HG02870 (cell line): ENCODE data around the gene NFIC.

Experiments
- ATAC-seq: cut with Tn5 transposase; IDR thresholded peaks from one replicate; pipeline ENCODE4 v1.9.1; 2021; ENCODE audit warnings: mild to moderate bottlenecking, moderate library complexity; ENCODE audit not compliant: unreplicated experiment

NFIC gene

DNA sequence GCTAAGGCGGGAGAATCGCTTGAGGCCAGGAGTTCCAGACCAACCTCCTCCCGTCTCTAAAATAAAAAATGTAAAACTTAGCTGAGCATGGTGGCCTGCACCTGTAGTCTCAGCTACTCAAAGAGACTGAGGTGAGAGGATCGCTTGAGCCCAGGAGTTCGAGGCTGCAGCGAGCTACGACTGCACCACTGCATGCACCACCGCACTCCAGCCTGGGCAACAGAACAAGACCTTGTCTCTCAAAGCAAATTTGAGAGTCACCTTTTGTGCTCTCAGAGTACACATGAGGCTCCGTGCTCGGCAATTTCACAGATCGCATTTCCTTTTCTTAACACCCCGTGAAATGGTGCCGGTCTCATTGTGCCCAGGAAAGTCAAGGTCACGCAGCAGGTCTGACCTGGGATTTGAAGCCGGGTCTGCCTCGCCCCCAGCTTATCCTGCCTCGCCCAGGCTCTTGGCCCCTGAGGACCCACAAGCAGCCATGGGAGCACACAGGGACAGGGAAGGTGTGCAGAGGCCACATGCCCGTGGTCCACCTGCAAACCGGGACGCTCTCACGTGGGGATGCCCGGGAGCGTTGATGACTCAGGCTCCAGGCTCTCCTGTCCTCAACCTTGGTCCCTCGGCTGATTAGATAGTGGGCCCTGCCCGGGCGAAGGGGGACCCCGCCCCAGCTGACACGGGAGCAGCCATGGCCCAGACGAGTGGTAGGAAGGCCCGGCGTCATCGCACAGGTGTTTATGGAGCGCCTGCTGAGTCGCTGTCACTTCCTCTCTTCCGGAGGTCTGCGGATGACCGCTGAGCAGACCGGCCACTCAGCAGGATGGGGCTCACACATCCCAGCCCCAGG lies 115.1 kb downstream of the NFIC start:
- ATAC-seq = no peak

DNA sequence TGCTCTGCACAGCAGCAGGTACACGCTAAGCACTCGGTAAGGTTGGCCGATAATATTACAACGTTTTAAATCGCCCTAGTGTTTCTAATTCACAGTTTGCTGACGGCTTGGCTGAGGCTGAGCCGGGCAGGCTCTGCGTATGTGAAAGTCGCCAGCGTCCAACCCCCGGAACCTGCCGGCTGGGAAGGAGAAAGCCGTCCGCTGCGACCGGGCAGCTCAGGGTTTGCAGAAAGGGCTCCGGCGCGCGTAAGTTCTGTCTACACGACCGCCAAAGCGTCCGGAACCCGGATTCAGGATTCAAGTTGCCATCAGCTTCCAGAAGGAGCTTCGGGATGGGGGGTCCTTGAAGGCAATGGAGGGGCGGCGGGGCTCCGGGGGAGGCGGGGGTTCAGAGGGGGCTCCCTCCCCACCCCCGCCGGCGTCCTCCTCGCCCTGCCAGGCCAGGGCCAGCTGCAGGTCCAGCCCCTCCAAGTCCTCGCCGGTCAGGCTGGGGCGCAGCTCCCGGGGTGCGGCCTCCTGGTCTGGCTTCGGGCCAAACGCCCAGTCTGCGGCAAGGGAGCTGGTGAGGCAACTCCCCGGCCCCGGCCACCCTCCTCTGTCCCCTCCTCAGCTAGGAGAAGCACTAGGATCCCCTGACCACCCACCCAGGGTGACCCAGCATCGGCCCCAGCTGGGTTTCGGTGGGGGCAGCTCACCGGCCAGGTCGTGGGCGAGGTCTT lies 116.3 kb downstream of the NFIC start:
- no peak for ATAC-seq

DNA sequence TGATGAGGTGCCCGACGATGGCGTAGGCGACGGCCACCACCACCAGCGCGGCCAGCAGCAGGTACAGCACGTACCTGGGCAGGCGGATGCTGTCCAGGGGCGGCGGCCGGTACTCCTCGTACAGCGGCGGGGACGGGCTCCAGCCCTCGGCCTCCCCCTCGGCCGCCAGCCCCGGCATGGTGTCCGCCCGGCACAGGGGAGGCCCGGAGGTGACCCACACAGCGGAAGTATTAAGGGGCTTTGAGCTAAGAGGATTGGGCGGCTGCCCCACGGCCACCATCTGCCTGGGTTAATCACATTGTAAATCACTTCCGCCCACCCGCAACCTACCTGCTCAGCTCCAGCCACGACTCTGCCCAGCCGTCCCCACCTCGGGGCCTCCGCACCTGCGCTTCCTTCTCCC lies 116.8 kb downstream of the NFIC start, which contains the start of gene SMIM44:
SMIM44 (minus strand) TSS at position 216 of the 403 bp plus-strand sequence; CDS start at position 178, 38 bp downstream.
- no peak for ATAC-seq

DNA sequence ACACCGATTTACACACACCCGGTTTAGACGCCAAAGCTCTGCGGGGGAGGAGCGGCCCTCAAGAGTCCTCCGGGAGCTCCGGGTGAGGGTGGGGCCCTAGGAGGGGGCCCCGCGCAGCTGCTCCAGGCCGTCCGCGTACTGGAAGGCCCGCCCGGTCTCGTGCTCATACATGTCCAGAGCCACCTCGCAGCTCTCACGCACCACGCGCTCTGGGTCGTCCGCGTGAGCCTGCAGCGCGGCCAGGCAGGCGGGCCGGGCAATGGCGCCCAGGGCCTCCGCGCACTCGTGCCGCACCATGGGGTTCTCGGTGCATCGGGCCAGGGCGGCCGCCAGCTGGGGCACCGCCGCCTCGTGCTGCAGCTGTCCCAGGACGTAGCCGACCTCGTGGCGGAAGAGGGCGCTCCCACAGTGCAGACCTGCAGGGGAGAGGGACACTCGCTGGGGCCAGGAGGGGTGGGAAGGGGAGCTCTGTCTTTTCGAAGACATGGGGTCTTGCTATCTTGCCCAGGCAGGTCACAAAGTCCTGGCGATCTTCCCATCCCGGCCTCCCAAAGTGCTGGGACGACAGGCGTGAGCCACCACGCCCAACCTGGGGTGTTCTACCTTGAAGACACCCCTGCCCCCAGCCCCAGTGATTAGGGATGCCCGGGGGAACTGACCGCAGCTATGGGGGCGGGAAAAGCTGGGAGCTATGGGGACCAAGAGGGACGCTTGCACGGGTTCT lies 125.2 kb downstream of the NFIC start:
- no peak for ATAC-seq

DNA sequence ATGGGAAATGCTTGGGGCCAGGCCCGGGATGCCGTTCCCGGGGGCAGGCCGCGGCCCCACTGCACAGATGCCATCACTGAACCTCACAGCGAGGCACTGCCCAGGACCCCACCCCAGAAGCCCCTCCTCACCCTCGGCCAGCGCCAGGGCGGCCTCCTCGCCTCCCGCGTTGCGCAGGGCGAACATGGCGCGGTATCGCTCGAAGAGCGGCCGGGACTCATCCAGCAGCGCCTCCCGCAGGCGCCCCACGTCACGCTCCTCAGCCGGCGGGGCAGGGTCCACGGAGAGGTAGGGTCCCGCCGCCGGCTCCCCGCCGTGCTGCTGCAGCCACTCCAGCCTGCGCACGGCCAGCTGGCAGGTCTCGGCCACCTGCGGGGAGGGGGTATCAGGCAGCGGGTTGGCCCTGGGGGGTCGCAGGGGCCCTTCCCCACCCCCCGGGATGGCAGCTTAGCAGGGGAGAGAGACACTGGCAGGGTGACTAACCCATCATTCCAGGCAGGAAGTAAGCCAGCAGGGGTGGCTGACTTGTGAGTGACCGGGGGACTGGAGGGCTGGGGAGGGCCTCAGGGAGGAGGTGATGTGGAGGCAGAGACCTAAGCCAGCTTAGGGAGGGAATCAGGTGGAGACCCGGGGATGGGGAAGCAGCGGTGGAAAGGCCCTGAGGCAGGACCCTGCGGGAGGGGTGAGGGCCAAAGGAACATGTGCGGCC lies 125.9 kb downstream of the NFIC start:
- no peak for ATAC-seq

DNA sequence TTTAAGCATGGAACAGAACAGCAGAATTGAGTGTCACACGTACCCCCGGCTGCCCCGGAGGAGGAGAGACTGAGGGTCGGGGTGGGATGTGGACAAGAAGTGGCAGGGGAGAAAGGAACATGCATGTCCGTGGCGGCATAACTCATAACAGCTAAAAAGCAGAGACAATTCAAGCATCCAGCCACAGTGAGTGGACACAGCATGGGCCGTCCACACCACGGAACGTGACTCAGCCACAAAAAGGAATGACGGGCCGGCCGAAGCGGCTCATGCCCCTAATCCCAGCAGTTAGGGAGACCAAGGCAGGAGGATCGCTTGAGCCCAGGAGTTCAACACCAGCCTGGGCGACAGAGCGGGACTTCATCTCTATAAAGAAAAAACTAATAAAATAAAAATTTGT lies 126.5 kb downstream of the NFIC start:
- no peak for ATAC-seq

DNA sequence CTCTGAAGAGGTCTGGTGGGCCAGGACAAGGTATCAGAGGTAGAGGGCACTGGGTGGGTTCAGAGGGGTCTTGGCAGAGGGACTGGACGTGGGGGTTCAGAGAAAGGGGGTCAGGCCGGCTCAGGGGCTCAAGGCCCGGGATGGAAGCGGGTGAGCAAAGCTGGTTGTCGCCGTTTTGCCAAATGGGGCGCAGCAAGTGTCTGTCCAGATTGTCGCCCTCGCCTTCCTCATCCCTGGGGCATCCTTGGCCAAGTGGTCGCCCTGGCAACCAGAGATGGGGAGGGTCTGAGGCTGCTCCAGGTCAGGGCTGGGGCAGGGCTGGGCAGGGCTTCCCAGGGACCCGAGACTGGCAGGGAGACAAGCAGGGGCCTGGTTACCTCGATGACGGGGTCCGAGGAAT lies 127.3 kb downstream of the NFIC start:
- ATAC-seq = no peak

DNA sequence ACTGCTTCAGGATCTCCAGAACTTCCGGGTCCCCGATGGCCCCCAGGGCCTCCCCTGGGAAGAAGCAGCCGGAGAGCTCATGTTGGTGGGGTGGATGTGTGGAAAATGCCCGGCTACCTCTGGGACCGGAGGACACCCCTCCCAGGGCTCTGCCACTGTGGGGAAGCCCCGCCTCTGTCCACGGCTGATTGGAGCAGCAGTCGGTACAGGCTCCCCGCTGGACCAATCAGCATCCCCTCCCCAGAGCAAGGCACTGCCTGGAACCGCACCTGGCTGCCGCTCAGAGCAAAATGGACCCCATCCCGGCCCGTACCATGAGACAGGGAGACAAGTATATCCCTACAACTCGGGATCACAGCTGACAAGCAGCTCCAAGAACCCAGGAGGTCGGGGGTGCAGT lies 127.7 kb downstream of the NFIC start:
- ATAC-seq = no peak

DNA sequence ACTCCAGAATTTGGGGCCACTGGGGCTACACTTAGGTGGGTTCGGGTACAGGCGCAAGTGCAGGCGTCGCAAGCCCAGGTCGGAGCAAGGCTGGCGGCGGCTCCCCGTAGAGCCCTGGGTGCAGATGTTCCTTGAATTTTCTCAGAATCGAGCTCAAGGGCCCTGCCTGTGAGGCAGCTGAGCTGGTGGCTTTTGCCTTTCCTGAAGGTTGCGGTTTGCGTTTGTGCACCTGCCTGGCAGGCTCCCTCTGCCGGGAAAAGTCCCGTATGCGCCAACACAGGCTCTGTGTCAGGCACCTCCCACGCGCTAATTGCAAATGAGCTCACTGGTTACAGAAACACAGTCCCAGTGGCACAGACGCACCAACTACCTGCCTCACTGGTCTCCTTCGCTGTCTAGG lies 128.2 kb downstream of the NFIC start:
- ATAC-seq = no peak

DNA sequence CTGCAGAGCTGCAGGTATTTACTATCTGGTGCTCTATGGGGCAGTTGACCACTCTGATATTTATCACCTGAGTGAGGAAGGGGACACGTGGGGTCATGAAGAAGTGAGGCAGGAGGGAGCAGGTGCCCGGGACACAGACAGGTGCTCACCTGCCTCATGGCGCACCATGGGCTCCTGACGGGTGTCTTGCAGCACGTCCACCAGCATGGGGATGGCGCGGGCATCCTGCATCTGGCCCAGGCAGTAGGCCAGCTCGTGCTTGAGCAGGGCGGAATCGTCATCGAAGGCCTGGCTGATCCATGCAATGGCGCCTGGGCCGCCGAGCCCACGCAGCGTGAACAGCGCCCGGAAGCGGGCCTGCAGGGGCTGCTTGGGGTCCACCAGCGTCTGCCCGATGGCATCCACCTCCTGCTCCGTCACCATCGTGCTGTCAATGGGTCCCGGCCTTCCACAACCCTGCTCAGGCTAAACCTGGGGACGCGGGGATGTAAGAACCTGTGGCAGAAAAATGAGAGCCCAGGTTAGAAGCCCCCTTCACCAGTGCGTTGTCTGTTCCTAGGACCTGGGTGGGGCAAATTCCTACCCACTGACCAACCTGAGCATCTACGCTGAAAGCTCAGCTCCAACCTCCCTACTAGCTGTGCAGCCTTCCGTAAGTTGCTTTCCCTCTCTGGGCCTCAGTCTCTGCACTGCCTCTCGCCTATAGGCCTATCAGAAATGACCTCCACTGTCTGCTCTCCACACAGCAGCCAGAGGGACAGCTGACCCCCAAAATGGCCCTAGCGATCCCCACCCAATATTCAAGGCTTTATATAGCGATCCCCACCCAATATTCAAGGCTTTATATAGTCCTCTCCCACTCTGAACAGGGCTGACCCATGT lies 130.2 kb downstream of the NFIC start:
- ATAC-seq = no peak

DNA sequence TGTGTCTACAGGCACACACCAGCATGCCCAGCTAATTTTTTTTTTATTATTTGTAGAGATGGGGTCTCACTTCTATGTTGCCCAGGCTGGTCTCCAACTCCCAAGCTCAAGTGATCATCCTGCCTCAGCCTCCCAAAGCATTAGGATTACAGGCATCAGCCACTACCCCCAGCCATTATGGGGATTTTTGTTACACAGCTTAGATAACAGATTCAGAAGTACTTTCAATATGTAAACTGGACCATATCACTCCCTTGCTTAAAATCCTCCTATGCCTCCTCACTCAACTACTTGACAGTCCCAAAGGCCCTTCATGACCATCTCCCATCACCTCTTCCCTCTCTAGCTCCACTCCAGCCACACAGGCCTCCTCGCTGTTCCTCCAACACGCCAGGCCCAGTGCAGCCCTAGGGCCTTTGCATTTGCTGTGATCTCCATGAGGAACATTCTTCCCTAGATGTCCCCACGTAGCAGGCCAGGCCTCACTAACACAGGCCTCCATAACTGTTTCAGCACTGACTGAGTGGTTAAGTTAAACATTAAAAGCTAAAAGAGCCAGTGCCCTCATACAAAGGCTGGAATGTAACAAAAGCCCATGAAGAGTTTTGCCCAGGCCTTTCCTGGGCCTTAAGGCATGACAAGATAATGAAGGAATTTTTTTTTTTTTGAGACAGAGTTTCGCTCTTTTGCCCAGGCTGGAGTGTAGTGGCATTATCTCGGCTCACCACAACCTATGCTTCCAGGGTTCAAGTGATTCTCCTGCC lies 131.6 kb downstream of the NFIC start:
- ATAC-seq = no peak

DNA sequence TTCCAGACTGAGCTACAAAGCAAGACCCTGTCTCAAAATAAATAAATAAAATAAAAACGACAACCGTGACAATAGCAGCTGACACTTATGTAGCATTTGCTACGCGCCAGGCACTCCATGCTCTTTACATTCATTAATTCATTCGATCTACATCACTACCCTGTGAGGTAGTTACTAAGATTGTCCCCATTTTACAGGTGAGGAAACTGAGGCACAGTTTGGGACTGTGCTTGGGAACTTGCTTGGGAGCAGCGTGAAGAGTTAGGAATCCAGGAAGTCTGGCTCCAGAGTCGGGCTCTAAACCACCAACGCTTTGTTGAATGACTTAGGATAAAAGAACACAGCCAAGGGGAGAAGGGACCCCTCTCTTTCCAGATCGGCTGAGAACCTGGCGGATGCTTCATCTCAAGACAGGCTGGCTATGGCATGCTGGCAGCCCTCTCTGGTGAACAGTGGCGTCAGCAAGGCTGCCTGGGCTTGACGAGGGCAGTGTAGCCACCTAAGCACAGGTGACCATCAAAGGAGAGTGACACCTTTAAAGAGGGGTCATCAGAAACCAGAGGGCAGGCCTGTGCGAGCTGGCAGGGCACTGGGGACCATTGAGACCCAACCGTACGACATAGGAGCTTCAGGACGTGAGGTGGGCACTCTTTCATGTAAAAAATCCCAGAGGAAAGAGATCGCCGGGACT lies 133.5 kb downstream of the NFIC start:
- ATAC-seq = no peak

DNA sequence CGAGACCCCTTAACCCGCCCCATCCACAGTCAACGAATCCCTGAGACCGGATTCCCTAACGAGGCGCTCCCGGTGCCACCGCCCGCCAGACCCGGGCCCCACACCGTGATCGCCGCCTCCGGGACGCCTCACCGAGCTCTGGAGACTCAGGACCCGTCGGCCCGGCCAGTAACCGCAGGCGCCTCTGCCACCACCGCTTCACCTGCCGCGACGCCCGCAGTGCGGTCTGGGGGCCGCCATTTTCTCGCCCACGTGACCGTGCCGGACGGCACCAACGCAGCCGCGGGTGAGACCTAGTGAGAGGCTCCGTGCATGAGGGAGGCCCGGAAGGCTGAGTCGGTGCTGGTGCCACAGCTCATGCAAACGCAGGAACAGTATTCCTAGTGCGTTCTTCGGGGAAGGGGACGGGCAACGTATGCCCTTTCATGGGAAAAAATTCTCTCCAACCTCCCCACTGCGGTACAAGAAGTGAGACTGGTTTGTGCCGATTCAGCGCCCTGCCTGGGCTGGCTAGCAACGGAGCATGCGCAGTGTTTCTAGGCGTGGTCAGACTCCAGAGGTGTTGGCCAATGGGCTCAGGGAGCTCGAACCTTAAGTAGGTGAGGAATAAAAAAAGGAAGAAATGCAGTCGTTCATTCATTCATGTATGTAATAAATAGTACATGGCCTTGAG lies 134.2 kb downstream of the NFIC start, which contains the start of gene DOHH:
DOHH (minus strand) TSS at position 246 of the 673 bp plus-strand sequence. CDS start 3,860 bp downstream, outside the sequence.
- ATAC-seq = peak; percentile 83

DNA sequence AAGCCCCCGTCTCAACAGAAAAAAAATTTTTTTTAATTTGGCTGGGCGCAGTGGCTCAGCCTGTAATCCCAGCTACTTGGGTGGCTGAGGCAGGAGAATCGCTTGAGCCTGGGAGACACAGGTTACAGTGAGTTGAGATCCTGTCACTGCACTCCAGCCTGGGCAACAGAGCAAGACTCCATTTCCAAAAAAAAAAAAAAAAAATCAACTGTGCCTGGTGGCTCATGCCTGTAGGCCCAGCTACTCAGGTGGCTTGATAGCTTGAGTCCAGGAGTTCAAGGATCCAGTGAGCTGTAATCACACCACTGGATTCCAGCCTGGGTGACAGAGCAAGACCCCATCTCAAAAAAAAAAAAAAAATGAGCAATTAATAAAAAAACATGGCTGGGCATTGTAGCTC lies 135.4 kb downstream of the NFIC start:
- no peak for ATAC-seq

DNA sequence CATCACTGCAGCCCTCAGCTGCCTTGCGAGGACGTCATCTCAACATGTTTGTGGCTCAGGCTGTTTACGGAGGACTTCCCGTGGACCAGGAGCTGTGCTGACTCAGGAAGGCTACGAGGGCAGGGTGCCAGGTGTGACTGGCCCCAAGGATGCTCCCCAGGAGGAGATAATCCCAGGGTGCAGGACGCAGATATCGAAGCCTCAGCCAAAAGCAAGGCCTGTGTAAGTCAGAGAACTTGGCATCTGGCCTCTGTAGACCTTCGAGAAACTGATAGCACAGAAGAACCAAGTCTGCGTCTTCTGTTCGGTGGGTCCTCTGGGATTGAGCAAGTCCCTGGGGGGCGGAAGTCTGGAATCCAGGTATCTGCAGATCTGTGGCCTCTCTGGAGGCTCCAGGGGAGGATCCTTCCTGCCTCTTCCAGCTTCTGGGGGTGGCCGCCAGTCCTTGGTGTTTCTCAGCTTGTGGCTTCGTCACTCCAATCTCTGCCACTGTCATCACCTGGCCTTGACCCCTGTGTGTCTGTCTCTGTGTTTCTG lies 136.7 kb downstream of the NFIC start:
- no peak for ATAC-seq

DNA sequence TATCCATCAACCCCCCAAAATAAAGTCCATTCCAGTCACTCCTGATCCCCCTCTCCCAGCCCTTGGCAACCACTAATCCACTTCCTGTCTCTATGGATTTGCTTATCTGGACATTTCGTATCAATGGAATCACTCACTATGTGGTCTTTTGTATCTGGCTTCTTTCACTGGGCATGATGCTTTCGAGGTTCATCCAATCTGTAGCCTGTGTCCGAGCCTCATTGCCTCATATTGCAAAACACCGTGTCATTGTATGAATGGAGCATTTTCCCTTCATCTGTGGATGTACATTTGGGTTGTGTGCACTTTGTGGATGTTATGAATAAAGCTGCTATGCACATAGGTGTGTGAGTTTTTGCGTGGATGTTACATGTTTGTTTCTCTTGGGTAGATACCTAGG lies 138.4 kb downstream of the NFIC start:
- no peak for ATAC-seq

DNA sequence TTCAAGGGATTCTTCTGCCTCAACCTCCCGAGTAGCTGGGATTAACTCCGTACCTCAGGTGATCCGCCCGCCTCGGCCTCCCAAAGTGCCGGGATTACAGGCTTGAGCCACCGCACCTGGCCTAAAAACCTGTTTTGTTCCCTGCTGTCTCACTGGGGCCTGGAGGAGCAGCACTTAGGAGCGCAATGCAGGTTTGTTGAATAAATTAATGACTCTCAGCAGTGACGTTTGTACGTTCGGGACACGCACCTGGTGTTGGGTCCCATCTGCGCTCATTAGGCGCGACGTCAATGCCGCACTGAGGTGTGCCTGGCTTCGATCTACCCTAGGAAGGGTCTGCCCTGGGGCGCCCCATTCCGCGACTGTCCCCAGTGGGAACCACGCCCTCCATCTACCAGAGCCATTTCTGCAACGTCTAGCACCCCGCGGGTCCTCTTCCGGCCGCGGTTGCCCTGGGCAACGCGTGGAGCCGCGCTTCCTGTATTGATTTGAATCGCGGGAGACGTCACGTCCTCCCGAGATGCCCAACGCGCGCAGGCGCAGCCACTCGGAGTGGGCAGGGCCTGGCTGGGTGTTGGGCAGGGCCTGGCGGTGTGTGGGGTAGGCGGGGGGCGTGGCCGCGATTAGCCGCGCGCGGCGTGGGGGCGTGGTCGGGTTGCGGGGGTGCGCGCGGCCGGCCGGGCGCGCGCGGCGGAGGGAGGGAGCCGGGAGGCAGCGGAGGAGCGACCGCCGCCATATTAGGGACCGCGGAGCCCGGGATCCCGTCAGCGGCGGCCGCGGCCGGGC lies 139.4 kb downstream of the NFIC start, which contains the start of gene FZR1:
FZR1 (plus strand) TSS at position 714 of the 786 bp plus-strand sequence. CDS start 16,679 bp downstream, outside the sequence.
- ATAC-seq = peak; percentile 92
